ENCODE data around the gene MLLT10. TPM values are rescaled to one million over a fixed set of nuclear protein-coding genes. Genes with fewer than 3 reads are reported as not detected.

MLLT10 gene
- total and polyA plus RNA-seq, 12 donors, result 8.5 to 41.1 (median 24.6) TPM

DNA sequence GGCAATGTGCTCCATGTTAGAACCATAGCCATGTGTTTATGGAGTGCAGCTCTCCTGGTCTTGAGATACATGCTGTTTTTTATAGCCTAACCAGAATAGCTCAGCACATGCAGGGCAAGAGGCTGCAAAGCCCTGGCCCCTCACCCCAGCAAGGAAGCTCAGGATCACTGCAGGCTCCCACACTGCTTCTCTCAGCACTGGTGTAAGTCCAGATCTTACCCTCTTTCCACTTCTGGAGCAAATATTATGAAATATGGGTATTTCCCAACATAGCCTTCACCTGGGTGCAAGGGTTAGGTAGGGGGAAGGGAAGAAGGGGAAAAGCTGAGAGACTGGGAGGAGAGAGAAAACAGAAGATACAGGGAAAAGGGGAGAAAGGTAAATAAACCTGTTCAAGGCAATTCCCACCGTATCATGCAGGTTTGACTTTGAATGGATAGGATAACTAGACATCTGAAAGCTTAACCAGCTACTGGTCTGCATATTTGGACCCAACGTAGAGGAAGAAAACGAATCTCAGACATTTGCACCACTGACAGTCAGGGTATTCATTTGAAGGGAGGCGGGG lies 28.2 kb upstream of the MLLT10 start:
- TF ChIP-seq, protein P1, sequence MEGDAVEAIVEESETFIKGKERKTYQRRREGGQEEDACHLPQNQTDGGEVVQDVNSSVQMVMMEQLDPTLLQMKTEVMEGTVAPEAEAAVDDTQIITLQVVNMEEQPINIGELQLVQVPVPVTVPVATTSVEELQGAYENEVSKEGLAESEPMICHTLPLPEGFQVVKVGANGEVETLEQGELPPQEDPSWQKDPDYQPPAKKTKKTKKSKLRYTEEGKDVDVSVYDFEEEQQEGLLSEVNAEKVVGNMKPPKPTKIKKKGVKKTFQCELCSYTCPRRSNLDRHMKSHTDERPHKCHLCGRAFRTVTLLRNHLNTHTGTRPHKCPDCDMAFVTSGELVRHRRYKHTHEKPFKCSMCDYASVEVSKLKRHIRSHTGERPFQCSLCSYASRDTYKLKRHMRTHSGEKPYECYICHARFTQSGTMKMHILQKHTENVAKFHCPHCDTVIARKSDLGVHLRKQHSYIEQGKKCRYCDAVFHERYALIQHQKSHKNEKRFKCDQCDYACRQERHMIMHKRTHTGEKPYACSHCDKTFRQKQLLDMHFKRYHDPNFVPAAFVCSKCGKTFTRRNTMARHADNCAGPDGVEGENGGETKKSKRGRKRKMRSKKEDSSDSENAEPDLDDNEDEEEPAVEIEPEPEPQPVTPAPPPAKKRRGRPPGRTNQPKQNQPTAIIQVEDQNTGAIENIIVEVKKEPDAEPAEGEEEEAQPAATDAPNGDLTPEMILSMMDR (IDR thresholded peaks at IDR 0.05), result no peak
- Histone ChIP-seq H3K4me3 (no peak overlapping the region), H3K36me3 (no peaks in the 10 kb centered on the region), H3K4me1 (peaks cover 0 to 18% (median 5%) of the 10 kb centered on the region in 9 donors), H3K9me3 (no peaks in the 10 kb centered on the region), H3K27ac (no peak overlapping the region), H3K27me3 (peaks cover 0 to 18% (median 0%) of the 10 kb centered on the region in 7 donors)
- DNase-seq (no peak), ATAC-seq (peak in 4 of 8 donors; percentile 44 to 61 (median 46))
- intact Hi-C loops (cut with DNase I), result no loop called here
- WGBS, 2 donors, result 72 to 79% methylated on average over 4 of the region's 4 CpGs

DNA sequence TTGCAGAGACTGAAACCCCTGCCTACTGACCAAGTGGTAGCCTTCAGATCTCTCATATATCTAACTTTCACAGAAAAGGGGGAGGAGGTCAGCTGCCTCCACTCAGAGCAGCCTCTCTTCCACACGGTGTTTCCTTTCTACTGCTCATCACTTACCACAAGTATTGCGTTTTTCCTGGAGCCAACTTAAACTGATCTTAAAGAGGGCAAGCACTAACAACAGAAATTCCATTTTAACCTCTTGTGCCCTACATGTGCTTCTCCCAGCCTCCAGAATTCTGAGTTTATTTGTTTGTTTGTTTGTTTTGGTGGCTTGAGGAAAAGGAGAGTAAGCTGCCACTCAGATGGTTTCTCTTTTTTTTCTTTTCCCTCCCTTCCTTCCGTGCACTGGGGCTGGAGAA lies 27.7 kb upstream of the MLLT10 start:
- no peak overlapping the region for H3K4me3 ChIP-seq
- H3K4me1 ChIP-seq, result peaks cover 0 to 24% (median 5%) of the 10 kb centered on the region in 9 donors
- no peaks in the 10 kb centered on the region for H3K9me3 ChIP-seq
- TF ChIP-seq, protein P1 (IDR thresholded peaks at IDR 0.05), result no peak
- no peak for DNase-seq
- WGBS, 2 donors, result 47 to 67% methylated on average over 3 of the region's 3 CpGs
- no peak for ATAC-seq
- peaks cover 0 to 18% (median 0%) of the 10 kb centered on the region in 7 donors for H3K27me3 ChIP-seq
- no peaks in the 10 kb centered on the region for H3K36me3 ChIP-seq
- intact Hi-C loops (cut with DNase I), result no loop called here
- H3K27ac ChIP-seq, result no peak overlapping the region

DNA sequence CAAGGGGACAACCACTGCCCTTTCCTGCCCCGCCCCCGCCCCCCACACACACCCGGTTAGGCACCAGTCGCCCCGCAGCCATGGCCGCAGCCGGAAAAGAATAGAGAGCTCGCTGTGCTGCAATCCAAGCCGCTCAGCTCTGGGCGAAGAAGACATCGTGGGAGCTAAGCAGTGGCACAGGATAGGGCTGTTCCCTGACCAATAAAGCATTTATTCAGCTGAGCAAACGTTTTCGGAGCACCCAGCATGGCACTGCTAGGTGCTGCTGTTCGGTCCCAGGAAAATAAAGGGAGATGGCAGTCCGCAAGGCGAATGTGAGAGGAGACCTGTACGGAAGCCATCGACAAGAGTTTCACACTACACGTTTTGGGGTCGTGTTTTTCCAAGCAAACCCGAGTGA lies 26.9 kb upstream of the MLLT10 start:
- peaks cover 0 to 24% (median 5%) of the 10 kb centered on the region in 9 donors for H3K4me1 ChIP-seq
- H3K27me3 ChIP-seq, result peaks cover 0 to 23% (median 0%) of the 10 kb centered on the region in 7 donors
- H3K27ac ChIP-seq, result no peak overlapping the region
- H3K4me3 ChIP-seq, result no peak overlapping the region
- ATAC-seq (no peak), DNase-seq (no peak)
- no peaks in the 10 kb centered on the region for H3K36me3 ChIP-seq
- 75 to 76% methylated on average over 21 of the region's 21 CpGs for WGBS, 2 donors
- TF ChIP-seq, protein P1 (IDR thresholded peaks at IDR 0.05), result no peak
- no peaks in the 10 kb centered on the region for H3K9me3 ChIP-seq
- intact Hi-C loops (cut with DNase I), result no loop called here

DNA sequence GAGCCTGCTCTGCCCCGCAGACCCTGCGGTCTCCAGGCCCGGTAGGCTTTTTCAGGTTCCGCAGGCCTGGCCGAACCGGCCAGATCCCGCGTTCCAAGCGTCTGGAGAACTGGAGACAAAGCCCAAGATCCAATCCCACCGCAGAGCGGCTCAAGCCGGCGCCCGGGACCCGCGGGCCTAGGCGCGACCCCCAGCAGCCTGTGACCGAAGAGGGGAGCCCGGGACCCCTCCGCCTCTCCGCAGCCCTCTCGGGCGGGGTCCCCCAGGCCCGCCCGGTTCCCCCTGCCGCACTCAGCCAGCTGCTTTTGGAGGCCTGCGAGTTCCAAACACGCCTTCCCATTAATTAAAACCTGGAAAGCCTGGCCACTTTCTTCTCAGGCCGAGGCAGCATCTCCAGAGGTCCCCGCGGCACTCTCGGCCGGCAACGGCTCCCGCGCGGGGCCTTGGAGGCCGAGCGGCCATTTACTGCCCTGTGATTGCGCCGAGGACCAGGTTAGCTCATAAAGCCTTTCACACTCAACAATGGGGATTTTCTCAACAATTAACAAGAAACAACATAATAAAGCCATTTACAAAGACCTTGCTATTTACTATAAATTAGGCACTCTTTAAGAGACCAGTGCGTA lies 25.2 kb upstream of the MLLT10 start:
- 75 to 85% methylated on average over 40 to 43 of the region's 43 CpGs for WGBS, 2 donors
- H3K27ac ChIP-seq, result no peak overlapping the region
- H3K4me1 ChIP-seq, result peaks cover 0 to 24% (median 5%) of the 10 kb centered on the region in 9 donors
- DNase-seq, result no peak
- intact Hi-C loops (cut with DNase I), result no loop called here
- H3K36me3 ChIP-seq, result no peaks in the 10 kb centered on the region
- peaks cover 0 to 39% (median 0%) of the 10 kb centered on the region in 7 donors for H3K27me3 ChIP-seq
- no peaks in the 10 kb centered on the region for H3K9me3 ChIP-seq
- ATAC-seq, result peak in 2 of 8 donors; percentile 17 to 21
- TF ChIP-seq, protein P1 (IDR thresholded peaks at IDR 0.05), result no peak
- no peak overlapping the region for H3K4me3 ChIP-seq

Data from heart right ventricle (tissue), 16 donors.